RPMI7951 (cell line): ENCODE data around the gene COLEC11. TPM values are rescaled to one million over a fixed set of nuclear protein-coding genes. Genes with fewer than 3 reads are reported as not detected.
"Not testable (repeated sequence)": the region's sequence is repeated elsewhere in the genome, so short reads cannot be mapped to it uniquely, and the experiment has no call there.

Experiments
- DNase-seq: peaks from one replicate; pipeline ENCODE4 v3.0.0-alpha.2; 2012; ENCODE audit warnings: low read depth
- total RNA-seq: library from RNA; depleted of rRNA; stranded (reverse); fragments of >200 nt; shearing (Covaris generic); gene quantifications from 2 replicates; pipeline ENCODE4 v1.2.3, GENCODE V29; 2014; rRNA removed

The COLEC11 gene
- 0.48 TPM in 1 of 2 replicates, not detected in the other for total RNA-seq

- DNase-seq = no peak
Observed at GRCh38 chr2:3594493-3595281, at the start of gene COLEC11. COLEC11 (plus strand) TSS chr2:3595112; CDS start chr2:3604341, 9,229 bp downstream.

- no peak for DNase-seq
Observed at GRCh38 chr2:3545788-3546478, 49.0 kb upstream of the COLEC11 start.

GRCh38 chr2:3547915-3548314, 47.0 kb upstream of the COLEC11 start:
- no peak for DNase-seq

GRCh38 chr2:3553946-3554345, 41.0 kb upstream of the COLEC11 start:
- DNase-seq = no peak

- no peak for DNase-seq
Observed at GRCh38 chr2:3557639-3558204, 37.2 kb upstream of the COLEC11 start.

- DNase-seq = peak; percentile 98
Observed at GRCh38 chr2:3558205-3559014, 36.5 kb upstream of the COLEC11 start, which contains the start of gene RNASEH1. RNASEH1 (minus strand) TSS chr2:3558333; CDS start chr2:3558260, 73 bp downstream.

GRCh38 chr2:3563521-3563976, 31.4 kb upstream of the COLEC11 start:
- DNase-seq = no peak

GRCh38 chr2:3565117-3565516, 29.8 kb upstream of the COLEC11 start:
- DNase-seq = no peak

GRCh38 chr2:3566806-3567205, 28.1 kb upstream of the COLEC11 start:
- DNase-seq = no peak

GRCh38 chr2:3569656-3570055, 25.3 kb upstream of the COLEC11 start:
- not testable (repeated sequence) for DNase-seq

GRCh38 chr2:3571284-3571683, 23.6 kb upstream of the COLEC11 start:
- peak; percentile 40 for DNase-seq

GRCh38 chr2:3572620-3573019, 22.3 kb upstream of the COLEC11 start:
- DNase-seq = no peak

GRCh38 chr2:3574155-3574554, 20.8 kb upstream of the COLEC11 start:
- no peak for DNase-seq

- no peak for DNase-seq
Observed at GRCh38 chr2:3575534-3576262, 19.2 kb upstream of the COLEC11 start.

GRCh38 chr2:3576263-3576630, 18.7 kb upstream of the COLEC11 start:
- not testable (repeated sequence) for DNase-seq

- no peak for DNase-seq
Observed at GRCh38 chr2:3578987-3579386, 15.9 kb upstream of the COLEC11 start.

- DNase-seq = no peak
Observed at GRCh38 chr2:3580449-3580848, 14.5 kb upstream of the COLEC11 start.

- DNase-seq = no peak
Observed at GRCh38 chr2:3581367-3582262, 13.3 kb upstream of the COLEC11 start.

GRCh38 chr2:3584076-3584475, 10.8 kb upstream of the COLEC11 start:
- DNase-seq = no peak
